NCI-H526 treated with DMSO at 0.1 percent for 48 hours (cell line): Measurements from ENCODE around the gene WAC.
"Not testable (repeated sequence)": the region's sequence is repeated elsewhere in the genome, so short reads cannot be mapped to it uniquely, and the experiment has no call there.

Experiments used
- DNase-seq: peaks from one replicate; lab custom pipeline; 2025; lab: John Stamatoyannopoulos, UW

Gene WAC

DNA sequence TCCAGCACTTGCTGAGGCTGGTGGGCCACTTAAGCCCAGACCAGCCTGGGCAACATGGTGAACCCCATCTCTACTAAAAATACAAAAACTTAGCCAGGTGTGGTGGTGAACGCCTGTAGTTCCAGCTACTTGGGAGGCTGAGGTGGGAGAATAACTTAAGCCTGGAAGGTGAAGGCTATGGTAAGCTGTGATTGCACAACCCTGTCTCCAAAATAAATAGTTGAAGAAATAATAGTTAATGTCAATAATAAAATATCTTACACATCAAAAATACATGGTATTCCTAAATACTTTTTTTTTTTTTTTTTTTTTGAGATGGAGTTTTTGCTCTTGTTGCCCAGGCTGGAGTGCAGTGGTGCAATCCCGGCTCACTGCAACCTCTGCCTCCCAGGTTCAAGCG is 76.7 kb downstream of the WAC start:
- DNase-seq = not testable (repeated sequence)

DNA sequence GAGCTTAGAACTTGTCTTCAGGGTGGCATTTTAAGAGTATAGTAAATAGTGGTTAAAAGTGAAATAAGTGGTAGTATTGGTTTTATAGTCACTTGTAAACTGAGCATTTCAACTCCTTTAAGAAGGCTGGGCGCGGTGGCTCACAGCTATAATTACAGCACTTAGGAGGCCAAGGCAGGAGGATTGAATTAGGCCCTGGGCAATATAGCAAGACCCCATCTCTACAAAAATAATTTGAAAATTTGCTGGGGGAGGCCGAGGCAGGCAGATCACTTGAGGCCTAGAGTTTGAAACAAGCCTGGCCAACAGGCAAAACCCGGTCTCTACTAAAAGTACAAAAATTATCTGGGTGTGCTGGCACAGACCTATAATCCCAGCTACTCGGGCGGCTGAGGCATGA is 80.0 kb downstream of the WAC start:
- no peak for DNase-seq

DNA sequence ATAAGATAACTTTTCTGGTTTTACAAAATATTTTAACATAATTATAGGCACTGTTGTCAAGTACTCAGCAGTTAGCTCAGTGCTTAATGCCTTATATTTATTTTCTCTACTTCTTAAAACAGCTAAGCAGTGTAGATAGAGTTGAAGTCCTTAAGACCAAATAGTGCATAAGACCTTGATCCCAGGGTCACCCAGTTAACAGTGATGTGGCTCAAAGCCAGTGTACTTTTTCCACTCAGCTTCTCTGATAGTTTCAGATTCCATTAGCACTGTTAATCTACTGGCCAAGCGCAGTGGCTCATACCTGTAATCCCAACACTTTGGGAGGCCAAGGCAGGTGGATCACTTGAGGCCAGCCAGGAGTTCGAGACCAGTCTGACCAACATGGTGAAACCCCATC is 83.6 kb downstream of the WAC start:
- DNase-seq = no peak

DNA sequence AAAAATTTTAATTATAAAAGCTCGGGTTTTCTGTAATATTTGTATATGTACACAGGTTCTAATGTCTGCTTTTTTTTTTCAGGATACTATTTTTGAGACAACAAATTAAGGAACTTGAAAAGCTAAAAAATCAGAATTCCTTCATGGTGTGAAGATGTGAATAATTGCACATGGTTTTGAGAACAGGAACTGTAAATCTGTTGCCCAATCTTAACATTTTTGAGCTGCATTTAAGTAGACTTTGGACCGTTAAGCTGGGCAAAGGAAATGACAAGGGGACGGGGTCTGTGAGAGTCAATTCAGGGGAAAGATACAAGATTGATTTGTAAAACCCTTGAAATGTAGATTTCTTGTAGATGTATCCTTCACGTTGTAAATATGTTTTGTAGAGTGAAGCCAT is 86.5 kb downstream of the WAC start:
- DNase-seq = no peak

GRCh38 chr10:28620251-28620650 is 87.3 kb downstream of the WAC start:
- no peak for DNase-seq

- no peak for DNase-seq
Measured at GRCh38 chr10:28623483-28623882, 90.6 kb downstream of the WAC start.

- no peak for DNase-seq
Measured at GRCh38 chr10:28624351-28624750, 91.4 kb downstream of the WAC start.

DNA sequence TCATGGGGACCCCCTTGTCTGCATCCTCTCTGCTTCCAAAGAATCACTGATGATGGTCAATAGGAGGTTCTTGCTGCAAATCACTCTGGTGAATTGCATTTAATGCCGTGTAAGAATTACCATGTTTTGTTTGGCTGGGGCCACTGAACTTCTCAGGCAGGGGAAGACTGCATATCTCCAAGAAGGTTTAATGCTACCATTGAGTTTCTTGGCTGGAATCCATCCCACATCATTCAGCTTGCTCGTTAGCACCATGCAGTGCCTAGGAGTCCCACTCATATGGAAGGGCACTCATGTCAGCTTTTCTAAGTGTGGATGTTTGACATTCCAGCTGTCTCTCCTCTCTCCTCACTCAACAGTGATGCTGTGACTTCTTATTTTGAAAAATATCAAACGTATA is 94.2 kb downstream of the WAC start:
- DNase-seq = no peak

DNA sequence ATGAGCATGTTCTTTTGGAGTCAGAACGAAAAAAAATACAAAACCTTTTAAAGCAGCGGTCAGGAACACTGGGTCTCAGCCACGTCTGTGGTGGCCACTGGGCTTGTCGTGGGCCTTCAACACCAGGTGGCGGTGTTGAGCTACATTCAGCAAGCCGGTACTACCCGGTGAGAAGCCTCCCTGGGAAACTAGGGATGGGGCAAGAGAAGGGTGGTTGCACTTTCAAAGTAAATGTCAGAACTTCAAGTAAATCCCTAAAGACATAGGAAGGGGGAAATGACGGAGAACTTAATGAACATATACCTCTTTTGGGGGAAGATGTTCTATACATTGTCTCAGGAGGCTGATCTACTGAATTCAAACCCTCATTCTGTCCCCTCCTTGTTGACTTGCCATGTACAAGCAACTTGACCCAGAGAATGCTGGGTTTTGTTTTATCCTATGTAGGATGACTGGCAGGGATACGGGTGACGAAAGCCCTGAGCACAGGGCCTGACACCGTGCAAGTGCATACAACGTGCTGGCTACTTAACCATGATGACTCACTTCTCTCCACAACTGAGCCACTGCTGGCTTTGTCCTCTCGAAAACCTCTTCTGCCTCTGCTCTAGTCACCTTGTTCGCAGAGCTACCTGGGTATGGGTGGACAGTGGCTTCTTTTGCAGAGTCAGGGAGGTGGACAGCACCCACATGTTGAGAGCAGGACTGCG is 95.4 kb downstream of the WAC start:
- DNase-seq = peak; percentile 15

GRCh38 chr10:28631896-28632583 is 99.1 kb downstream of the WAC start:
- DNase-seq = no peak

DNA sequence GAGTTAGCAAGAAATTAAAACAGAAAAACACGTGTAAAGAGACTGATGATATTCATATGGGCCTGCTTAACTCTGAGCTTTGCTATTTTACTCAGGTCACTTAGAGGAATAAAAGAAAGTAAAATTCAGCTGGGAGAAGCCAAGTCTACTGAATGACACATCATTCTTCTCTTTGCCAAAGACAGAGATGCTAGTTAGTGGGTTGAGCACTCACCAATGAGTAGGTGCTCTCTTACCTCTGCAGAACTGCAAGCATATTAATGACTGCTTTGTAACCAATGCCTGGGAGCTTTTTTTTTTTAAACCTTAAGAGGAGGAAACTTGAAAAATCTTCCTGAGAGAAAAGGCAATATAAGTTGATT is 99.6 kb downstream of the WAC start:
- no peak for DNase-seq

DNA sequence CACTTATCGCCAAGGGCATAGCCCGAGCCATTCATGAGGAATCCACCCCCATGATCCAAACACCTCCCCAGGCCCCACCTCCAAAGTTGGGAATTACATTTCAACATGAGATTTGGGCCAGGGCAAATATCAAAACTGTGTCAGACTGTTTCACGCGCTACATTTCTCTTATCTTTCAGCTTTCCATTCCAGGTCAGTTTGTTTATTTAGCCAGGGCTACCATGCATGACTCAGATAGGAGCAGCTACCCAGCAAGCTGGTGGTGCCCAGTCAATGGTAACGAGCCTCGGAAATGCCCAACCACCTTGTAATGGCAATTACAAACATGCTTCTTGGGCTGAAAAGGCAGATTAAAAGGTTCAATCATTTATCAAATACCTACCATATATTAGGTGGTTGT is 100.8 kb downstream of the WAC start:
- no peak for DNase-seq

GRCh38 chr10:28637346-28637745 is 104.4 kb downstream of the WAC start:
- no peak for DNase-seq

DNA sequence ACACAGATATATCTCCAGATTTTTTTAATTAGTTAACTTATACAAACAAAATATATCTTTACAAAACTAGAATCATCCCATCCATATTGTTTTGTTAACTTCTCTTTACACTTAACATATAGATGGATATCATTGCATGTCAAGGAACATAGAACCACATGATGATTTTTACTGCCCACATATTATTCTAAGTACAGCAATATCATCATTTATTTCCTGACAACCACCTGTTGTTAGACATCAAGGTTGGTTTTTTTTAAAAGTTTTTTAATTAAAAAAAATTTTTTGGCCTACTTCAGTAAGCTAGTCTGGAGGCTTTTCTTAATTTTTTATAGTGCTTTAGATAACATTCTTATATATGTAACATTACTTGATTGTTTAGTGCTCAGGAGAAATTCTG is 105.5 kb downstream of the WAC start:
- DNase-seq = no peak

GRCh38 chr10:28640551-28640950 is 107.6 kb downstream of the WAC start:
- DNase-seq = no peak

- no peak for DNase-seq
Measured at GRCh38 chr10:28644647-28645046, 111.7 kb downstream of the WAC start.

- DNase-seq = no peak
Measured at GRCh38 chr10:28652106-28652505, 119.2 kb downstream of the WAC start.

DNA sequence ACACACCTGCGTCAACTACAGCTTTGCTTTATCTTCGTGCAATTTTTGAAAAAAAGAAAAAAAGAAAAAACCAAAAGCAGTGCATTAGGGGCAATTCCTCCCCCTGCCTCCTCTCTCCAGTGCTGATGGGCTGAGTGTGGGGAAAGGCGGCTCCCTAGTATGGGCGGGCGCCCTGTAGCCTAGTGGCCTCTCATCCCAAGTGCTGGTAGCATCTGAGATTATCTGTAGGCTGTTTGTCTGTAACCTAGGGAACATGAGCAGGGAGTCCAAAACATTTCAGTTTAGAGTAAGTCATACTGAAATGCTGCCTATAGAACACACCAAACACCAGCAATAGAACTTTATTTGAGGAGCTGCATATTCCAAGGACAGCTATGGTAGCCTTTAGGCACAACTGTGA is 119.8 kb downstream of the WAC start:
- DNase-seq = no peak

GRCh38 chr10:28658824-28659223 is 125.9 kb downstream of the WAC start:
- DNase-seq = not testable (repeated sequence)

- no peak for DNase-seq
Measured at GRCh38 chr10:28661035-28661434, 128.1 kb downstream of the WAC start.

DNA sequence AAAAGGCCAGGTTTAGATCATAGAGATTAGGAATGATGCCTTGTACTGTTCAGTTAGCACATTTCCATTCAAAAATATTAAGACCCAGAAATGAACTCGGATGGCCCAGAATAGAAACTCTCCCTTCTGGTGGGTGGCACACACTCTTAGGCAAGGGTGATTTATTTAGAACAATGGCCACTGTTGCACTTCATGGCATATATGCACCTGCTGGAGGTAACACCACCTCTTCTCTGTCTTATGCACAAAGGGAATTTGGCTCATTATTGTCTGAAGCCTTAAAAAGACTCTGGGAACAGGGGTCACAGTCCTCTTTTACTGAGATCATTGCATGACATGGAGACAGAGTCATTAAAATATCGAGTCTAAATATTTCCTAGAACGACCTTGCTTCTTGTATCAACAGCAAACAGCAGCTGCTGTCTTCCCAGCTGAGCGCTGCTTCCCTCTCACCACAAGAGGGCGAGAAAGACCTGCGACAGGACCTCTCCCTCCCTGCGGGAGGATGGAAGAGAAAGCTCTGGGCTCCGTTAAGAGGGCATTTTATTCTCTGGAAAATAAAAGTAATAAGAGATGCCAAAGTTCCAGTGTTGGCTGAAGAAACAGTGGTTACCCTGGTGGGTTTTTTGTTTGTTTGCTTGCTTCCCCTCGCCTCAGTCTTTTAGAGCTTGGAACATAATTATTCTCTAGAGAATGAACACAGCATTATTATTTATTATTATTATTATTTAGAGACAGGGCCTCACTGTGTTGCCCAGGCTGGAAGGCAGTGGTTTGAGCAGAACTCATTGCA is 130.9 kb downstream of the WAC start:
- DNase-seq = peak; percentile 22

GRCh38 chr10:28664369-28664740 is 131.4 kb downstream of the WAC start:
- no peak for DNase-seq

DNA sequence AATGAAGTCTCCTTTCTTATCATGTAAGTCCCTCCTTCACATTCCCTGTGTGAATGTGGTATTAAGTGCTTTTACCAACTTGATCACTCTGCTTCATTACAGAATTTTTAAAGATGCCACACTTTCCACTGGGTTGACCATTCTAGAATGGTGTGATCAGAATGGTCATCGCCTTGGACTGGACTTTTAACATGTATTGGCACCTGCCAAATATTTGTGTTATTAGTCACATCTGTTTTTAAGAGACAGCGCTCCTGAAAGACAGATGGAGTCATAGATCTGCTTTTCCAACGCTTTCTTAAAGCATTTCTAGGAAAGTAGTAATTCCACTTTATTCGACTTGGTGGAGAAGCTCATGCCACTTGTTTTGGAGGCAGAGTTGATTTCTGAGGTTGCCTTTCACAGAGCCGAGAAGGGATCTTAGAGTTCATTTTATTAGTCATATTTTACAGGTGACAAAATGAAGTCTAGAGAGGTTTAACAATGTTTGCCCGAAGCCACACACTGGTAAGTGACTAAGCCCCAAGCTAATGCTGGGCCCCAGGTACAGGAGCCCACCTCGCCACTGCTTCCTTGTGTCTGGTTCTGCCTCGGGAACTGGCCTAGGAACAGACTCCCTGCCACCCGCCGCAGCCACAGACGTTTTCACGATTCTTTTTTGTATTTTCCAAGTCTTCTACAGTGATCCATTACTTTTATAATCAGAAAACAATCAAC is 134.0 kb downstream of the WAC start:
- DNase-seq = no peak
